ENCODE measurements around the gene GGCX. TPM values are rescaled to one million over a fixed set of nuclear protein-coding genes. Genes with fewer than 3 reads are reported as not detected.

Gene GGCX
- total and polyA plus RNA-seq, 9 of the 15 experiments (the other 6 are each of a cell fraction or from before 2014, with no cell fraction given), result 14.4 to 47.1 (median 28.1) TPM

GRCh38 chr2:85542777-85543176, 18.5 kb downstream of the GGCX start:
- no peaks in the 10 kb centered on the region for H3K9me3 ChIP-seq (replicated peaks; ENCODE audit: control insufficient read depth, insufficient read depth, low read depth, low read length)
- intact Hi-C loops (cut with micrococcal nuclease), result no loop called here
- FAIRE-seq (no peak), DNase-seq (ENCODE audit: extremely low read depth in 1 of 4, low spot score in 3 of 4) (no peak), ATAC-seq (no peak)
- H3K9ac ChIP-seq (ENCODE audit: insufficient read depth in 1 of 2, low read depth in 2 of 2, low read length in 2 of 2), result peak overlapping the region; percentile 30 to 100; a peak in 2 of 4 replicates
- WGBS (ENCODE audit: insufficient coverage, low coverage, missing lambda C conversion rate), result 87% methylated on average over 4 of the region's 4 CpGs
- H3K27ac ChIP-seq (ENCODE audit: extremely low read depth, low read depth, low read length), result peak overlapping the region; percentile 31; the same call in 1 of the 3 replicates
- ChIA-PET CTCF (ENCODE audit: low intra/inter-chr PET ratio) (no interaction called here), POLR2A (interaction anchor here (0.5 to 24.3 kb wide), 7 partner anchors 10 to 159 kb away, joined by 3 to 1576 read pairs (median 7); partner anchors contain the start of genes CAPG, GGCX and SH2D6)
- in situ Hi-C loops (cut with MboI), result no loop called here
- H3K27me3 ChIP-seq (ENCODE audit: control insufficient read depth in 2 of 2, insufficient read depth in 2 of 2, low read length in 2 of 2), result no peaks in the 10 kb centered on the region
- H3K79me2 ChIP-seq (ENCODE audit: control insufficient read depth, insufficient read depth, low read length), result peaks cover 54% of the 10 kb centered on the region
- H3K4me1 ChIP-seq (replicated peaks in 1 of 2; ENCODE audit: control insufficient read depth in 2 of 2, insufficient read depth in 2 of 2, low read length in 2 of 2), result peaks cover 6 to 22% of the 10 kb centered on the region in 2 experiments
- peak overlapping the region; percentile 98; the same call in 1 of the 2 replicates for H3K4me2 ChIP-seq (ENCODE audit: insufficient read depth, low read length)
- BruUV-seq (replicated peaks), result no TSS peak
- H2AFZ ChIP-seq (ENCODE audit: low read depth, low read length), result no peak overlapping the region
- peaks cover 3% of the 10 kb centered on the region for H3K9me1 ChIP-seq (ENCODE audit: control insufficient read depth, insufficient read depth, low read length)
- peaks cover 42% of the 10 kb centered on the region for H4K20me1 ChIP-seq (replicated peaks; ENCODE audit: control insufficient read depth, insufficient read depth, low read length)
- no peak overlapping the region; the same call in 1 of the 2 replicates for H3K4me3 ChIP-seq
- H3K36me3 ChIP-seq (ENCODE audit: control insufficient read depth, insufficient read depth, low read length), result peaks cover 68% of the 10 kb centered on the region
- TF ChIP-seq ZNF592 (IDR thresholded peaks at IDR 0.05) (no peak), RBM22 (IDR thresholded peaks at IDR 0.05; ENCODE audit: low read depth, low read length, poor library complexity, severe bottlenecking) (no peak), KLF16 (IDR thresholded peaks at IDR 0.05) (no peak), NFIX (CRISPR knock-in tag; IDR thresholded peaks at IDR 0.05; ENCODE audit: low read depth) (no peak), ZNF24 (IDR thresholded peaks at IDR 0.05) (no peak)
- TF ChIP-seq, protein P1, sequence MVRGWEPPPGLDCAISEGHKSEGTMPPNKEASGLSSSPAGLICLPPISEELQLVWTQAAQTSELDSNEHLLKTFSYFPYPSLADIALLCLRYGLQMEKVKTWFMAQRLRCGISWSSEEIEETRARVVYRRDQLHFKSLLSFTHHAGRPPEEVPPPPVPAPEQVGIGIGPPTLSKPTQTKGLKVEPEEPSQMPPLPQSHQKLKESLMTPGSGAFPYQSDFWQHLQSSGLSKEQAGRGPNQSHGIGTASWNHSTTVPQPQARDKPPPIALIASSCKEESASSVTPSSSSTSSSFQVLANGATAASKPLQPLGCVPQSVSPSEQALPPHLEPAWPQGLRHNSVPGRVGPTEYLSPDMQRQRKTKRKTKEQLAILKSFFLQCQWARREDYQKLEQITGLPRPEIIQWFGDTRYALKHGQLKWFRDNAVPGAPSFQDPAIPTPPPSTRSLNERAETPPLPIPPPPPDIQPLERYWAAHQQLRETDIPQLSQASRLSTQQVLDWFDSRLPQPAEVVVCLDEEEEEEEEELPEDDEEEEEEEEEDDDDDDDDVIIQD (CRISPR knock-in tag; IDR thresholded peaks at IDR 0.05), result no peak
- TF ChIP-seq, protein P2, sequence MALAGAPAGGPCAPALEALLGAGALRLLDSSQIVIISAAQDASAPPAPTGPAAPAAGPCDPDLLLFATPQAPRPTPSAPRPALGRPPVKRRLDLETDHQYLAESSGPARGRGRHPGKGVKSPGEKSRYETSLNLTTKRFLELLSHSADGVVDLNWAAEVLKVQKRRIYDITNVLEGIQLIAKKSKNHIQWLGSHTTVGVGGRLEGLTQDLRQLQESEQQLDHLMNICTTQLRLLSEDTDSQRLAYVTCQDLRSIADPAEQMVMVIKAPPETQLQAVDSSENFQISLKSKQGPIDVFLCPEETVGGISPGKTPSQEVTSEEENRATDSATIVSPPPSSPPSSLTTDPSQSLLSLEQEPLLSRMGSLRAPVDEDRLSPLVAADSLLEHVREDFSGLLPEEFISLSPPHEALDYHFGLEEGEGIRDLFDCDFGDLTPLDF (CRISPR knock-in tag; IDR thresholded peaks at IDR 0.05), result no peak

Measured in K562 (cell line).